Measurements from ENCODE around the gene CDH23. TPM values are rescaled to one million over a fixed set of nuclear protein-coding genes. Genes with fewer than 3 reads are reported as not detected.
A peak's percentile ranks its signal among the peaks of the same experiment; 100 is the strongest.

The CDH23 gene
- total and polyA plus RNA-seq, 10 of the 15 experiments (the other 5 are each of a cell fraction or from before 2014, with no cell fraction given): 0.09 to 0.40 (median 0.15) TPM; not detected in 1

GRCh38 chr10:71372882-71373495 is 23.7 kb upstream of the CDH23 start (continued):
- TF ChIP-seq STAT1 (conservative IDR thresholded peaks at IDR 0.05) (no peak), ZNF274 (IDR thresholded peaks at IDR 0.05; ENCODE audit: insufficient read depth, insufficient read length) (no peak), MLLT1 (IDR thresholded peaks at IDR 0.05) (no peak), RAD51 (IDR thresholded peaks at IDR 0.05) (peak; percentile 43; the same call in 1 of the 2 replicates), USF1 (IDR thresholded peaks at IDR 0.05; ENCODE audit: borderline replicate concordance, extremely low read length, insufficient read depth, low read depth, low read length) (no peak), JUNB (IDR thresholded peaks at IDR 0.05) (peak; percentile 70), ZNF217 (IDR thresholded peaks at IDR 0.05) (peak; percentile 69; the same call in 1 of the 2 replicates), HDGF (IDR thresholded peaks at IDR 0.05) (no peak; the same call in none of the 2 replicates), YY1 (IDR thresholded peaks at IDR 0.05; ENCODE audit: low read depth, low read length) (no peak), NKRF (conservative IDR thresholded peaks at IDR 0.05) (no peak), MAX (IDR thresholded peaks at IDR 0.05; ENCODE audit: low read depth, low read length) (no peak), CBFB (IDR thresholded peaks at IDR 0.05; ENCODE audit: low read depth) (no peak), POU2F2 (IDR thresholded peaks at IDR 0.05; ENCODE audit: borderline replicate concordance, low read depth, low read length) (no peak; the same call in 2 of the 3 replicates), KDM1A (IDR thresholded peaks at IDR 0.05; ENCODE audit: borderline replicate concordance) (no peak), USF2 (IDR thresholded peaks at IDR 0.05; ENCODE audit: borderline replicate concordance, low read depth, low read length) (no peak), NFYA (IDR thresholded peaks at IDR 0.05; ENCODE audit: borderline replicate concordance, low read depth, low read length) (no peak), MTA2 (IDR thresholded peaks at IDR 0.05; ENCODE audit: low read depth) (peak; percentile 97), ETV6 (conservative IDR thresholded peaks at IDR 0.05 in 1 of 2, IDR thresholded peaks at IDR 0.05 in 1 of 2; ENCODE audit: borderline replicate concordance in 1 of 2, low read depth in 1 of 2) (0 out of 4 replicates have a peak, but pooled peaks of 1 of the 2 experiments have one; percentile 64), ZBTB4 (CRISPR knock-in tag; IDR thresholded peaks at IDR 0.05) (no peak), FOXK2 (IDR thresholded peaks at IDR 0.05) (no peak)

Data from GM12878 (cell line).